Measurements from ENCODE around the gene MDP1.
A peak's percentile ranks its signal among the peaks of the same experiment; 100 is the strongest.

The MDP1 gene

GRCh38 chr14:24196071-24197055, 19.5 kb downstream of the MDP1 start:
- no peak for TF ChIP-seq POLR2A (IDR thresholded peaks at IDR 0.05; ENCODE audit: extremely low read depth, insufficient read length)
- TF ChIP-seq, protein P1, sequence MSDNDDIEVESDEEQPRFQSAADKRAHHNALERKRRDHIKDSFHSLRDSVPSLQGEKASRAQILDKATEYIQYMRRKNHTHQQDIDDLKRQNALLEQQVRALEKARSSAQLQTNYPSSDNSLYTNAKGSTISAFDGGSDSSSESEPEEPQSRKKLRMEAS (IDR thresholded peaks at IDR 0.05; ENCODE audit: low read depth, low read length) = peak; percentile 85
- peak; percentile 86 for TF ChIP-seq MYC (IDR thresholded peaks at IDR 0.05; ENCODE audit: low read depth, low read length)
- no peak for TF ChIP-seq CTCF (IDR thresholded peaks at IDR 0.05; ENCODE audit: low read depth, low read length)
- peak overlapping the region; percentile 89 for H3K4me3 ChIP-seq (ENCODE audit: low read depth, low read length)
- peak; percentile 68 for DNase-seq (ENCODE audit: low read depth)

DNA sequence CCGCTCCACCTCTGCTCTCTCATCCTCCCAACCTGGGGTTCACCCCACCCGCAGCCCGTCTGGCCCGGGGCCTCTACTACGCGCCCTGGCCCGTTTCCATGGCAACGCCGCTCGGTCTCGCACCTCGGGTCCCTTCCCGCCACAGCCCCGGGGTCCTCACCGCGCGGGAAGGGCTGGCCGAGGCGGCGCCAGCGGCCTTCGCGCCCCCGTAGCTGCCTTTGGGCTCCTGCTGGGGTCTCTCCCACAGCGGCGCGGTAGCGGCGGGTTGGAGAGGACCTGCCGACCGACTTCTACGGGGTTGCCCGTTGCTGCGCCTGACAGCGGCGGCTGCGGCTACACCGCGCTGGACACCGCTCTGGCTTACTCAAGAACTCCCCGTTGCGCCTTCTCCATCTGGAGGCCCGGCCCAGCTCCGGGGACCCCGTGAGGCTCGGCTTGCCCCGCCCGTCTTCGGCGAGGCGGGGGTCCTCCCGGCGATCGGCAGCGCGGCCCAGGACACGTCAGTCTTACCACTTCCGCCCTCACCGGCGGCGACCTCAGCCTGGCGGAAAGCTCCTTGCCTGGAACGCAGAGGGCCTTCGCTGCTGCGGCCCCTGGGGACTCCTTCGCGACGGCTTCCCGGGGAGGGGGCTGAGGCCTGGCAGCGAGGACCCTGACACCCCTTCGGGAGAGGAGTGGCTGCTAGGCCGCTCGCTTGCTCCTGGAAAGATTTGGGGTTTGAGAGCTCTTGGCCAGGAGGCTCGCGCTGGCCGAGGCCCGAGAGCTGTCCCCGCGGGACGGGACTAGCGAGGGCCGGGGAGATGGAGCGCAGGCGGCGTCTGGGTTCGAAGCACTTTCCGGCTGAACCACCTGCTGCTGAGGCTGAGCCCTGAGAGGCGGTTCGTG, 20.4 kb downstream of the MDP1 start, which contains the start of gene TM9SF1:
Gene TM9SF1, minus strand, starts transcription at position 256 of the 885 bp plus-strand sequence. CDS start 422 bp downstream, outside the sequence.
- no peak for TF ChIP-seq CTCF (IDR thresholded peaks at IDR 0.05; ENCODE audit: low read depth, low read length)
- peak; percentile 66 for TF ChIP-seq POLR2A (IDR thresholded peaks at IDR 0.05; ENCODE audit: extremely low read depth, insufficient read length)
- TF ChIP-seq MYC (IDR thresholded peaks at IDR 0.05; ENCODE audit: low read depth, low read length) = peak; percentile 61
- TF ChIP-seq, protein P1 (IDR thresholded peaks at IDR 0.05; ENCODE audit: low read depth, low read length) = peak; percentile 15
- peak; percentile 96 for DNase-seq (ENCODE audit: low read depth)
- peak within 1 kb of the TSS; percentile 89 for H3K4me3 ChIP-seq (ENCODE audit: low read depth, low read length)

GRCh38 chr14:24194873-24195185, 21.0 kb downstream of the MDP1 start:
- TF ChIP-seq POLR2A (IDR thresholded peaks at IDR 0.05; ENCODE audit: extremely low read depth, insufficient read length) (no peak), CTCF (IDR thresholded peaks at IDR 0.05; ENCODE audit: low read depth, low read length) (no peak), MYC (IDR thresholded peaks at IDR 0.05; ENCODE audit: low read depth, low read length) (no peak)
- TF ChIP-seq, protein P1 (IDR thresholded peaks at IDR 0.05; ENCODE audit: low read depth, low read length) = no peak
- no peak for DNase-seq (ENCODE audit: low read depth)
- peak overlapping the region; percentile 89 for H3K4me3 ChIP-seq (ENCODE audit: low read depth, low read length)

DNA sequence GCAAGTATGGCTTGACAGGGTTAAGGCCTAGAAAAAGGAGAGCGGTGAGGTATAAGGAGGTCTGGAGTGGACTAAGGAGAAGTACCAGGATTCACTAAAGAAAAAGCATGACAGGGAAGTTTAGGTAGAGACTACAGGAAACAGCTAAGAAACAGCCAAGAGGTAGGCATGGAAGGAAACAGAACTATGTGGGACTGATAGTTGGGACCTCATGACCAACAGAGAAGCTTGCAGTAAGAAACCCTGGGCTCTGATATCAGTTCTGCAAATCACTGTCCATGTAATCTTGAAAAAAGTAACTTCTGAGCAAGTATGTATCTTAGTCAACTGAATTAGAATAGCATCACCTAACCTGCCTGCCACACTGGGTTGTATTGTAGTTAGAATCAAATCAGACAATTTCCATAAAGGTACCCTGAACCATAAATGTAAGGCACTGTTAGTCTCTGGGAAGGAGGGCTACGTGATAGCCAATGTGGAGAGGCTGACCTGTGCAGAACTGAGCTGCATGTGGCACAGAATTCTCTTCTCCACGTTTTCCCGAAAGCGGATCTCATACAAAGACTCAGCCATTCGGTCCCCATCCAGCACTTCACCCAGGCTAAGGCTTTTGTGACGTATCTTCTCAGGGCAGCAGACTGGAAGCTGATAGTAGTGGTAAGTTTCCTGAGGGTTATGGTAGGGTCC, 21.5 kb downstream of the MDP1 start:
- no peak for DNase-seq (ENCODE audit: low read depth)
- TF ChIP-seq CTCF (IDR thresholded peaks at IDR 0.05; ENCODE audit: low read depth, low read length) (no peak), POLR2A (IDR thresholded peaks at IDR 0.05; ENCODE audit: extremely low read depth, insufficient read length) (no peak), MYC (IDR thresholded peaks at IDR 0.05; ENCODE audit: low read depth, low read length) (no peak)
- TF ChIP-seq, protein P1 (IDR thresholded peaks at IDR 0.05; ENCODE audit: low read depth, low read length) = no peak
- peak overlapping the region; percentile 89 for H3K4me3 ChIP-seq (ENCODE audit: low read depth, low read length)

- DNase-seq (ENCODE audit: low read depth) = no peak
- TF ChIP-seq CTCF (IDR thresholded peaks at IDR 0.05; ENCODE audit: low read depth, low read length) (no peak), POLR2A (IDR thresholded peaks at IDR 0.05; ENCODE audit: extremely low read depth, insufficient read length) (no peak), MYC (IDR thresholded peaks at IDR 0.05; ENCODE audit: low read depth, low read length) (no peak)
- TF ChIP-seq, protein P1 (IDR thresholded peaks at IDR 0.05; ENCODE audit: low read depth, low read length) = no peak
- no peak overlapping the region for H3K4me3 ChIP-seq (ENCODE audit: low read depth, low read length)
Observed at GRCh38 chr14:24192933-24193332, 22.9 kb downstream of the MDP1 start.

Measured in NB4 (cell line).